Frontal cortex (tissue), 4 donors: ENCODE data around the gene KARS1. TPM values are rescaled to one million over a fixed set of nuclear protein-coding genes. Genes with fewer than 3 reads are reported as not detected.
"Not testable (repeated sequence)": the region's sequence is repeated elsewhere in the genome, so short reads cannot be mapped to it uniquely, and the experiment has no call there.

Experiments
- DNase-seq, 2 donors: peaks; one replicate each; pipeline ENCODE4 v3.0.0; 2012; ENCODE audit warnings: low spot score in 2 of 2
- FAIRE-seq: peaks from 2 replicates; lab custom pipeline; 2012; peaks lifted over from hg19 to GRCh38; lab: Jason Lieb, UNC
- total RNA-seq: library from RNA; depleted of rRNA; stranded (reverse); fragments of >200 nt; gene quantifications from one replicate; pipeline ENCODE4 v1.2.3, GENCODE V29; 2014
- donor health status: control.
- donor health status: control.
- donor health status: control.

Gene KARS1
- total RNA-seq, 1 donor from 2014 or later, result 105 TPM

GRCh38 chr16:75627851-75628250 is 19.6 kb downstream of the KARS1 start:
- DNase-seq, result no peak
- no peak for FAIRE-seq

GRCh38 chr16:75626806-75627205 is 20.7 kb downstream of the KARS1 start:
- FAIRE-seq (no peak), DNase-seq (no peak)

GRCh38 chr16:75624921-75625334 is 22.5 kb downstream of the KARS1 start:
- FAIRE-seq, result no peak
- DNase-seq, result no peak

GRCh38 chr16:75622761-75623605 is 24.5 kb downstream of the KARS1 start, which contains the start of gene ADAT1:
TSS of gene ADAT1 (minus strand) at chr16:75623281. CDS start at chr16:75620799, 2,482 bp downstream.
- FAIRE-seq (no peak), DNase-seq (peak; percentile 70 to 91)

- FAIRE-seq (no peak), DNase-seq (no peak)
These were observed 26.3 kb downstream of the KARS1 start for GRCh38 chr16:75621170-75621477.

- DNase-seq, result no peak
- FAIRE-seq, result no peak
These were observed 26.9 kb downstream of the KARS1 start for GRCh38 chr16:75620326-75621169.

GRCh38 chr16:75618780-75619179 is 28.7 kb downstream of the KARS1 start:
- FAIRE-seq, result no peak
- no peak for DNase-seq

GRCh38 chr16:75617121-75617520 is 30.3 kb downstream of the KARS1 start:
- no peak for FAIRE-seq
- no peak for DNase-seq

- DNase-seq (no peak), FAIRE-seq (no peak)
These were observed 30.9 kb downstream of the KARS1 start for GRCh38 chr16:75616521-75617010.

- no peak for FAIRE-seq
- DNase-seq, result no peak
These were observed 31.8 kb downstream of the KARS1 start for GRCh38 chr16:75615619-75616018.

GRCh38 chr16:75614066-75614897 is 33.2 kb downstream of the KARS1 start:
- no peak for FAIRE-seq
- no peak for DNase-seq

GRCh38 chr16:75606507-75606906 is 41.0 kb downstream of the KARS1 start:
- FAIRE-seq (no peak), DNase-seq (no peak)

- no peak for FAIRE-seq
- DNase-seq, result no peak
These were observed 44.2 kb downstream of the KARS1 start for GRCh38 chr16:75603241-75603640.

- no peak for DNase-seq
These were observed 47.8 kb downstream of the KARS1 start for GRCh38 chr16:75599452-75600277.

GRCh38 chr16:75593825-75594820 is 53.3 kb downstream of the KARS1 start:
- no peak for FAIRE-seq
- no peak for DNase-seq

More at GRCh38 chr16:75599452-75600277, 47.8 kb downstream of the KARS1 start:
- FAIRE-seq, result no peak

- DNase-seq (no peak), FAIRE-seq (no peak)
These were observed 54.2 kb downstream of the KARS1 start for GRCh38 chr16:75593308-75593707.

GRCh38 chr16:75591927-75592326 is 55.5 kb downstream of the KARS1 start:
- DNase-seq, FAIRE-seq: not testable (repeated sequence)
